D721Med (cell line): ENCODE measurements around the gene IL18BP.

Experiments
- DNase-seq: peaks from one replicate; pipeline ENCODE4 v3.0.0; 2011; ENCODE audit warnings: low spot score; ENCODE audit not compliant: insufficient read length
- FAIRE-seq: peaks from 2 replicates; lab custom pipeline; 2011; peaks lifted over from hg19 to GRCh38; lab: Jason Lieb, UNC
- TF ChIP-seq, protein P1 (sequence below): IDR thresholded peaks from 2 replicates; pipeline ENCODE4 v1.5.1; 2012; ENCODE audit warnings: mild to moderate bottlenecking, control low read depth; ENCODE audit not compliant: insufficient read depth; ENCODE audit errors: missing control alignments

The IL18BP gene

DNA sequence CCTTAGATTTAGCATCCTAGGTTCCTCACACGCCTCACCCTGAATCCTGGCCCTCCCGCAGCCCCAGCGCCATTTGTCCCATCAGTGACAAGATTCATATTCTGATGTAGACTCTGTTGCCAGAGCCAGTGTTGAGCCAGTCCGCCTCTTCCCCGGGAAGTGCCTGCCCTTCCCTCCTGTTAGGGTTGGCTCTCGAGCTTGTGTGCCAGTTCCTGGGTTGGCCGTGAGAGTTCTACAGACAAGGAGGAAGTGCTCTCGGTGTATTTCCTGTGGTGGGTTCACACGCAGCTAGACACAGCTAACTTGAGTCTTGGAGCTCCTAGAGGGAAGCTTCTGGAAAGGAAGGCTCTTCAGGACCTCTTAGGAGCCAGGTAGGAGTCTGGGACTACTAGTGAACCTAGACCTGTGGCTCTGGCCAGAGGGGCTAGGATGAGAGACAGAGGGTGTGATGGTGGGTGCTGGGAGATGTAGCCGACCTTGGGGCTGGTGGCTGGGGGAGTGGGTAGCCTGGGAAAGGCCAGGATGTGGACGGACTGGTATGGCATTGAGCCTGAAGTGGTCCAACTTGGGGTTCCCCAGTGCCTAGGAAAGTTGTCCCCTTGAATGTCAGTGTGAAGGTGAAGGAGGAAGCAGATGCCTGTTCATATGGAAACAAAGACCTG lies at the start of gene IL18BP:
TSS of gene IL18BP (plus strand) at position 261 of the 662 bp plus-strand sequence. CDS start 1,076 bp downstream, outside the sequence.
- FAIRE-seq, result no peak
- no peak for DNase-seq
- TF ChIP-seq, protein P1, sequence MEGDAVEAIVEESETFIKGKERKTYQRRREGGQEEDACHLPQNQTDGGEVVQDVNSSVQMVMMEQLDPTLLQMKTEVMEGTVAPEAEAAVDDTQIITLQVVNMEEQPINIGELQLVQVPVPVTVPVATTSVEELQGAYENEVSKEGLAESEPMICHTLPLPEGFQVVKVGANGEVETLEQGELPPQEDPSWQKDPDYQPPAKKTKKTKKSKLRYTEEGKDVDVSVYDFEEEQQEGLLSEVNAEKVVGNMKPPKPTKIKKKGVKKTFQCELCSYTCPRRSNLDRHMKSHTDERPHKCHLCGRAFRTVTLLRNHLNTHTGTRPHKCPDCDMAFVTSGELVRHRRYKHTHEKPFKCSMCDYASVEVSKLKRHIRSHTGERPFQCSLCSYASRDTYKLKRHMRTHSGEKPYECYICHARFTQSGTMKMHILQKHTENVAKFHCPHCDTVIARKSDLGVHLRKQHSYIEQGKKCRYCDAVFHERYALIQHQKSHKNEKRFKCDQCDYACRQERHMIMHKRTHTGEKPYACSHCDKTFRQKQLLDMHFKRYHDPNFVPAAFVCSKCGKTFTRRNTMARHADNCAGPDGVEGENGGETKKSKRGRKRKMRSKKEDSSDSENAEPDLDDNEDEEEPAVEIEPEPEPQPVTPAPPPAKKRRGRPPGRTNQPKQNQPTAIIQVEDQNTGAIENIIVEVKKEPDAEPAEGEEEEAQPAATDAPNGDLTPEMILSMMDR, result no peak

DNA sequence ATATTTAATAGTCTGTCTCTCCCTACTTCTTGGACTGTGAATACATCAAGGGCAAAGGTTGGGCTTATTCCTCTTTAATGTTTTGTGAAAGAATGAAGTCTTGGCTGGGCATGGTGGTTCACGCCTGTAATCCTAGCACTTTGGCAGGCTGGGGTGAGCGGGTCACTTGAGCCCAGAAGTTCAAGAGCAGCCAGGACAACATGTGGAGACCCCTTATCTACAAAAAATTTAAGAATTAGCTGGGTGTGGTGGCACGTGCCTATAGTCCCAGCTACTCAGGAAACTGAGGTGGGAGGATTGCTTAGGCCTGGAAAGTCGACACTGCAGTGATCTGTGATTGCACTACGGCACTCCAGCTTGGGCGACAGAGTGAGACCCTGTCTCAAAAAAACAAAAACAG lies 49.7 kb upstream of the IL18BP start:
- TF ChIP-seq, protein P1, result no peak

DNA sequence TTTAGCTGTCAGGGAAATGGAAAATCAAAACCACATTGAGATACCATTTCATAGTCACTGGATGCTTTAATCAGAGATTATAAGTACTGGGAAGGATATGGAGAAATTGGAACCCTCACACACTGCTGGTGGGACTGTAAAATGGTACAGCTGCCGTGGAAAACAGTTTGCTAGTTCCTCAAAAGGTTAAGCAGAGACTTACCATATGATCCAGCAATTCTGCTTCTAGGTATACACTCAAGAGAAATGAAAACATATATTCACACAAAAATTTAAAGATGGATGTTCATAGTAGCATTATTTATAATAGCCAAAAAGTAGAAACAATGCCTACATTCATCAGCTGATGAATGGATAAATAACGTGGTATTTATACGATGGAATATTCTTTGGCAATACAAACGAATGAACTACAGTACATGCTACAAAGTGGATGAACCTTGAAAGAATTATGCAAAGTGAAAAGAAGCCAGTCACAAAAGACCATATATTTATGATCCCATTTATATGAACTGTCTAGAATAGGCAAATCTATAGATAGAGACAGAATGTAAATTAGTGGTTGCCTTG lies 46.9 kb upstream of the IL18BP start:
- DNase-seq, result no peak
- TF ChIP-seq, protein P1, result no peak
- FAIRE-seq, result no peak

More for the DNA sequence above, 49.7 kb upstream of the IL18BP start:
- FAIRE-seq, result no peak
- DNase-seq, result no peak

DNA sequence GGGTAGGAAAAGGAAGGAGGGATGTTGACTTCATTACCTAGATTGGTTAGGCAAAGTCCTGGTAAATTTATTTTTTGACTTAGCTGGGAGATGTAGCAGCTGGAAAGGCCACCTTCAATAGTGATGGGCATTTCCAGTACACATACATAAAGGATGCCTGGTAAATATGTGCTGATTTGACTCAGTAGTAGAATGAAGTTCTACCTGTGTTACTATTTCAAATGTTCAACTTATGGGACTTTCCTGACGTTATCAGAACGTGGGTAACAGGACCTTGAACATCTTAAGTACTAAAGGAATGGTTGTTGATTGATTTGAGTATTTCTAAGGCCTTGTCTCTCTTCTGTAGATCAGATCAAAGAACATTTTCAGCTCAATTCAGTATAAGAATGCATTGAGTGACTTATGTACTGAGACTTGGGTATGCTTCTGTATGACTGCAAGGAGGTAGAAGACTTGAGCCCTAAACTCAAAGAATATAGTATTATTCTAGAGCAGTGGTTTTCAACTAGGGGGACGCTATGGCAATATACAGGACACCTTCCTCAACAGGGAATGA lies 42.7 kb upstream of the IL18BP start:
- TF ChIP-seq, protein P1, result no peak
- FAIRE-seq (no peak), DNase-seq (no peak)

DNA sequence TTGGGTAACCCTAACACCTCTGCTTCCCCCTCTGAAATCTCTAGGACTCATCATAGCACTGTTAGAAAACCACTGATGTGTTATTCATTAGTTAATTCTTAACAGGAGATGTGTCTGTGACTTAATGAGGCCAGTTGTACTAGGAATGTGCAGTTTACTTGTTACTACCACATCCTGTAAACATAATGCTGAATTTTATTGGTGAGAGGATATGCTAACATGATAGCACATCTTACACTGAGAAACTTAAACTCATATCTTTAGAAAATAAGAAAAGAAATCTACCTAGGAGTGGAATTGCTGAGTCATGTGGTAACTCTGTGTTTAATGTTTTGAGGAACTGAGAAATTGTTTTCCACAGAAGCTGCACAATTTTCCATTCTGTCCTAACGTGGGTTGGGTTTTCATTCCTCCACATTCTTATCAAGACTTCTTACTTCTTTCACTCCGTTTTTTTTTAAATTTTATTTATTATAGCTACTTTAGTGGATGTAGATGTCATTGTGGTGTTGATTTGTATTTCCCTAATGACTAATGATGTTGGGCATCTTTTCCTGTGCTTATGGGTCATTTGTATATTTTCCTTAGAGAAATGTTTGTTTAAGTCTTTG lies 36.2 kb upstream of the IL18BP start:
- TF ChIP-seq, protein P1, result no peak
- FAIRE-seq (no peak), DNase-seq (no peak)

DNA sequence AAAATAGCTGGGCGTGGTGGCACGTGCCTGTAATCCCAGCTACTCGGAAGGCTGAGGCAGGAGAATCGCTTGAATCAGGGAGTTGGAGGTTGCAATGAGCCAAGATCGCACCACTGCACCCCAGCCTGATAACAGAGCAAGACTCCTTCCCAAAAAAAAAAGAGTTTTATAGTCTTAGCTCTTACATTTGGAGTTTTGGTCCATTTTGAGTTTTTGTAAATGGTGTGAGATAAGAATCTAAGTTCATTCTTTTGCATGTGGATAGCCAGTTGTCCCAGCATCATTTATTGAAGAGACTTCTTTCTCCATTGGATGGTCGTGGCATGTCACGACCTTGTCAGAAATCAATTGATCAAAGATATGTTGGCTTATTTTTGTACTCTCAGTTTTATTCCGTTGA lies 35.2 kb upstream of the IL18BP start:
- DNase-seq, result no peak
- TF ChIP-seq, protein P1, result no peak
- no peak for FAIRE-seq
